GM12878 (cell line): ENCODE measurements around the gene NMUR1. TPM values are rescaled to one million over a fixed set of nuclear protein-coding genes. Genes with fewer than 3 reads are reported as not detected.

Experiments used
- ATAC-seq: fragments of 200-7000 bp; cut with Tn5 transposase; 3 replicates; pipeline ENCODE4 v1.9.1; 2020; ENCODE audit warnings: mild to moderate bottlenecking, moderate library complexity
- BruUV-seq: library from RNA; stranded (reverse); fragments of 400-500 nt; replicated peaks from 2 replicates; lab custom pipeline; 2021; lab: Mats Ljungman, UMichigan
- CTCF ChIA-PET: fragments of 300-600 bp; sonication (Branson Sonifier 250); formaldehyde crosslinking; extraction: SDS; loops from one replicate; lab custom pipeline; 2021; ENCODE audit warnings: inconsistent platforms; lab: Yijun Ruan, JAX
- POLR2A ChIA-PET: fragments of 350-600 bp; formaldehyde crosslinking; extraction: SDS; loops from one replicate; lab custom pipeline; 2021; ENCODE audit warnings: inconsistent platforms; lab: Charles Lee
- RAD21 ChIA-PET: fragments of 300-600 bp; sonication (Branson Sonifier 250); formaldehyde crosslinking; loops from one replicate; lab custom pipeline; 2023; ENCODE audit warnings: antibody characterized with exemption; ENCODE audit not compliant: unreplicated experiment; lab: Charles Lee
- SMC1A ChIA-PET: fragments of 300-600 bp; sonication (Branson Sonifier 250); formaldehyde crosslinking; loops from one replicate; lab custom pipeline; 2023; ENCODE audit not compliant: unreplicated experiment, uncharacterized antibody; lab: Charles Lee
- DNase-seq: peaks from one replicate; pipeline ENCODE4 v3.0.0-alpha.2; 2011; ENCODE audit warnings: low read depth, low spot score
- FAIRE-seq: peaks from 3 replicates; lab custom pipeline; 2011; peaks lifted over from hg19 to GRCh38; lab: Jason Lieb, UNC
- H2AFZ ChIP-seq: 2 replicates; pipeline ENCODE4 v1.6.0; 2011; ENCODE audit warnings: low read depth, low read length, control low read depth; ENCODE audit not compliant: control insufficient read depth
- H3K27ac ChIP-seq: 2 replicates; pipeline ENCODE4 v1.5.1; 2011; ENCODE audit warnings: control low read depth; ENCODE audit not compliant: control insufficient read depth, insufficient read depth
- H3K27me3 ChIP-seq, 2 experiments: replicated peaks in 1 of 2; 2 replicates each; pipeline versions ENCODE4 v1.6.0 to v1.6.1; 2011; ENCODE audit warnings: low read length in 1 of 2; ENCODE audit not compliant: control insufficient read depth in 2 of 2, insufficient read depth in 2 of 2
- H3K36me3 ChIP-seq, 2 experiments: 2 replicates each; pipeline ENCODE4 v1.5.1; 2011; ENCODE audit warnings: low read length in 1 of 2; ENCODE audit not compliant: control insufficient read depth in 2 of 2, insufficient read depth in 2 of 2
- H3K4me1 ChIP-seq: 2 replicates; pipeline ENCODE4 v1.6.1; 2011; ENCODE audit warnings: mild to moderate bottlenecking, low read length, moderate library complexity, mixed read lengths; ENCODE audit not compliant: control insufficient read depth, insufficient read depth
- H3K4me2 ChIP-seq: 2 replicates; pipeline ENCODE4 v1.6.0; 2011; ENCODE audit warnings: control low read depth; ENCODE audit not compliant: control insufficient read depth, insufficient read depth
- H3K4me3 ChIP-seq: fragments of 200-600 bp; sonication (generic); 2 replicates; pipeline ENCODE4 v1.5.1; 2016
- H3K79me2 ChIP-seq: 2 replicates; pipeline ENCODE4 v1.6.0; 2011; ENCODE audit warnings: low read length; ENCODE audit not compliant: control insufficient read depth, insufficient read depth
- H3K9ac ChIP-seq: 2 replicates; pipeline ENCODE4 v1.8.0; 2011; ENCODE audit warnings: low read length, control low read depth, mixed read lengths; ENCODE audit not compliant: control insufficient read depth, insufficient read depth
- H3K9me3 ChIP-seq: replicated peaks from 3 replicates; pipeline ENCODE4 v1.5.1; 2011; ENCODE audit warnings: mild to moderate bottlenecking, low read length; ENCODE audit not compliant: control insufficient read depth, insufficient read depth
- H4K20me1 ChIP-seq: 2 replicates; pipeline ENCODE4 v1.6.0; 2011; ENCODE audit not compliant: control insufficient read depth, insufficient read depth
- EZH2 ChIP-seq: IDR thresholded peaks from 2 replicates; pipeline ENCODE4 v1.6.1; 2012; ENCODE audit warnings: low read depth, mild to moderate bottlenecking, control low read depth, inconsistent platforms, low read length, borderline replicate concordance; ENCODE audit not compliant: control insufficient read depth
- HDAC6 ChIP-seq: fragments of 200-600 bp; sonication (generic); IDR thresholded peaks from one replicate; pipeline ENCODE4 v1.8.0; 2017; ENCODE audit warnings: antibody characterized with exemption; ENCODE audit not compliant: unreplicated experiment
- PKNOX1 ChIP-seq: fragments of 450-650 bp; IDR thresholded peaks from 2 replicates; pipeline ENCODE4 v1.6.1; 2016; ENCODE audit warnings: mild to moderate bottlenecking
- RAD51 ChIP-seq: fragments of 450-650 bp; IDR thresholded peaks from 2 replicates; pipeline ENCODE4 v1.6.1; 2016; ENCODE audit warnings: moderate library complexity, mild to moderate bottlenecking, inconsistent platforms
- SREBF2 ChIP-seq: IDR thresholded peaks from 2 replicates; pipeline ENCODE4 v1.6.1; 2012; ENCODE audit warnings: mild to moderate bottlenecking, low read length
- ZNF207 ChIP-seq: fragments of 450-650 bp; IDR thresholded peaks from 2 replicates; pipeline ENCODE4 v1.6.1; 2014; ENCODE audit warnings: antibody characterized with exemption, mild to moderate bottlenecking, borderline replicate concordance
- ZNF687 ChIP-seq: fragments of 450-650 bp; IDR thresholded peaks from 2 replicates; pipeline ENCODE4 v1.6.1; 2017; ENCODE audit warnings: mild to moderate bottlenecking, moderate library complexity
- WGBS: methylation state at CpG from one replicate; pipeline ENCODE4 v1.1.6; 2016; ENCODE audit warnings: low lambda C conversion rate; ENCODE audit not compliant: insufficient replicate concordance, insufficient coverage; ENCODE audit errors: missing lambda C conversion rate; 5-methylcytosine and 5-hydroxymethylcytosine counted together
- in situ Hi-C: fragments of 300-500 bp; cut with MboI; formaldehyde crosslinking; loops from 9 replicates; pipeline ENCODE4 v1.14.3; 2018; ENCODE audit warnings: mixed read lengths
- intact Hi-C: fragments of 100-400 bp; cut with micrococcal nuclease; formaldehyde crosslinking; loops from one replicate; pipeline ENCODE4 v1.14.2; 2022; ENCODE audit not compliant: unreplicated experiment
- polyA plus RNA-seq, 11 experiments: library from polyadenylated mRNA; depleted of rRNA in 4 of 11; unstranded in 6 of 11; stranded (reverse) in 5 of 11; fragments of >200 nt; fragmentation: Nextera tagmentation in 4 of 11; fragmentation: Illumina TruSeq in 1 of 11; extraction: Ambion mirVana in 4 of 11; extraction: Trizol in 1 of 11; gene quantifications; 1 replicate in 1 of 11; 2 replicates in 10 of 11; pipeline versions ENCODE4 v1.2.1 to v1.2.3, GENCODE V29; 2011 to 2016; ENCODE audit warnings: inconsistent platforms in 2 of 11, missing spikeins in 2 of 11, low read depth in 1 of 11
- total RNA-seq, 4 experiments: library from RNA; depleted of rRNA in 3 of 4; stranded (reverse); fragments of >200 nt in 3 of 4; fragmentation: Illumina TruSeq in 1 of 4; extraction: Trizol in 1 of 4; gene quantifications; 2 replicates each; pipeline versions ENCODE4 v1.2.1 to v1.2.3, GENCODE V29; 2013 to 2021

Gene NMUR1
- total and polyA plus RNA-seq, 10 of the 15 experiments (the other 5 are each of a cell fraction or from before 2014, with no cell fraction given), result under 0.01 to 0.08 (median 0.02) TPM; not detected in 5

- Histone ChIP-seq H3K27me3 (no peaks in the 10 kb centered on the region), H3K9me3 (peaks cover 16% of the 10 kb centered on the region), H4K20me1 (no peaks in the 10 kb centered on the region), H3K4me2 (no peak overlapping the region), H3K36me3 (no peaks in the 10 kb centered on the region), H3K27ac (no peak overlapping the region), H3K4me3 (no peak overlapping the region), H2AFZ (no peak overlapping the region), H3K9ac (no peak overlapping the region)
- BruUV-seq, result no TSS peak
- in situ Hi-C loops, result no loop called here
- intact Hi-C loops, result loop anchor here (5.0 kb wide), 1 partner anchor 86 kb away; the partner anchor contains the start of gene NCL
- WGBS, result 51% methylated on average over 3 of the region's 3 CpGs
- DNase-seq, result no peak
- CTCF ChIA-PET, result interaction anchor here (0.6 to 1.5 kb wide), 3 partner anchors 31 to 320 kb away, joined by 3 read pairs; no protein-coding TSS in a partner anchor
- POLR2A ChIA-PET, result no interaction called here
- TF ChIP-seq RAD51 (no peak), ZNF687 (no peak), ZNF207 (no peak), HDAC6 (no peak), EZH2 (no peak), SREBF2 (no peak), PKNOX1 (no peak)
- TF ChIP-seq, all 136 proteins: peak for 0
- SMC1A ChIA-PET, result interaction anchor here (0.5 to 1.5 kb wide), 2 partner anchors 9 to 15 kb away, joined by 4 read pairs; no protein-coding TSS in a partner anchor
- Histone ChIP-seq H3K4me1 (peaks cover 30% of the 10 kb centered on the region), H3K79me2 (no peaks in the 10 kb centered on the region)
- ATAC-seq (no peak), FAIRE-seq (no peak)
- RAD21 ChIA-PET, result no interaction called here
Measured at GRCh38 chr2:231548752-231549151, 18.5 kb upstream of the NMUR1 start.
